HepG2 (cell line): ENCODE data around the gene TRIP4. TPM values are rescaled to one million over a fixed set of nuclear protein-coding genes. Genes with fewer than 3 reads are reported as not detected.

ENCODE experiments used
- HIVEP1 ChIP-seq: sonication (generic); formaldehyde crosslinking; IDR thresholded peaks from 2 replicates; pipeline ENCODE4 v1.4.0; 2020; ENCODE audit warnings: mild to moderate bottlenecking, missing genetic modification reagents
- KDM4B ChIP-seq: sonication (generic); formaldehyde crosslinking; IDR thresholded peaks from 2 replicates; pipeline ENCODE4 v1.4.0; 2020; ENCODE audit warnings: missing genetic modification reagents
- MED8 ChIP-seq: sonication (generic); formaldehyde crosslinking; IDR thresholded peaks from 2 replicates; pipeline ENCODE4 v1.8.1; 2023; ENCODE audit warnings: mild to moderate bottlenecking, missing genetic modification reagents; ENCODE audit not compliant: insufficient replicate concordance
- STAT6 ChIP-seq: sonication (generic); formaldehyde crosslinking; IDR thresholded peaks from 2 replicates; pipeline ENCODE4 v1.4.0; 2020; ENCODE audit warnings: missing genetic modification reagents, mild to moderate bottlenecking, borderline replicate concordance
- ZFX ChIP-seq: sonication (generic); formaldehyde crosslinking; IDR thresholded peaks from 2 replicates; pipeline ENCODE4 v1.4.0; 2020; ENCODE audit warnings: mild to moderate bottlenecking, low read depth, missing genetic modification reagents, moderate library complexity
- polyA plus RNA-seq, 8 experiments: library from polyadenylated mRNA; depleted of rRNA in 3 of 8; stranded (reverse) in 7 of 8; unstranded in 1 of 8; fragments of >200 nt; fragmentation: Illumina TruSeq in 4 of 8; extraction: Trizol in 4 of 8; gene quantifications; 2 replicates each; pipeline versions ENCODE4 v1.2.1 to v1.2.3, GENCODE V29; 2011 to 2016; ENCODE audit warnings: low read depth in 4 of 8, missing spikeins in 1 of 8, mixed read lengths in 1 of 8; ENCODE audit not compliant: insufficient read depth in 1 of 8
- total RNA-seq, 5 experiments: library from RNA; depleted of rRNA; stranded (reverse); fragments of >200 nt; fragmentation: Illumina TruSeq; extraction: Trizol; gene quantifications; 2 replicates each; pipeline ENCODE4 v1.2.3, GENCODE V29; 2016; ENCODE audit warnings: low read depth in 1 of 5
- TF ChIP-seq, protein P1 (sequence below): sonication (generic); formaldehyde crosslinking; IDR thresholded peaks from 2 replicates; pipeline ENCODE4 v1.4.0; 2020; ENCODE audit warnings: missing genetic modification reagents

Gene TRIP4
- total and polyA plus RNA-seq, 2 of the 13 experiments (the other 11 are each of a cell fraction or from before 2014, with no cell fraction given), result 7.1 to 11.8 TPM

DNA sequence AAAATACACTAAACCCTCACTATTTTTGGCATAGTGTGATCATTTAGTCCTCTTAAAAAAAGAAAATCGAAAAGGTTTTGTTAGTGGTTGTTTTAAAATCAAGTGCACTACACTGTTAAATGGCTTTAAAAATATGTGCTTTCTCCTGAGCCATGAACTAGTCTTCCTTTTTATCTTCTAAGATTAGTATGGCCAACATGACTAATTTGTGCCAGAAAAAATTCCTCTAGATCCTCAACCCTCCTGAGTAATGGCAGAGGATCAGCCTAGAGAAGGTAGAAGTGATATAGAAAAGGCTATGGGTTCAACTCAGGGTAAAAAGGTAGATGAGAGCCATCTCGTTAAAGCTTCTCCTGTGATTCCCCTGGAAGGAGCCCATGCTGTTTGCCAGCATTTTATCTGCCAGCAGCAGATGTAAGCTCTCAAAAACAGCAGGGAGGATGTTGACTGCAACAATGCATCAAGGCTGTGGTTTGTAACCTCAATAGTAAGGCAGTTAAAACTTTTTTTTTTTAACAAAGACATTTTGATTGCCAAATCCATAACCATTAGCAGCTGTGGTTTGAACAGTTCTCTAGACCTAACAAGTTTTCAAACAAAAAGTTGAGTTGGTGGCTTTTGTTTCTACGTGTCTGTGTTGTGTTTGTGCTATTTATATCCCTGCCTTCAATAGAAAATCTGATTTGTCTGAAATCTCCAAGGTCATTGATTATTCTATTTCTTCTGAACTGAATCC is 42.5 kb downstream of the TRIP4 start (continued):
- TF ChIP-seq STAT6 (no peak), MED8 (no peak), KDM4B (CRISPR knock-in tag) (no peak), ZFX (CRISPR knock-in tag) (no peak), HIVEP1 (CRISPR knock-in tag) (no peak)
- TF ChIP-seq, protein P1, sequence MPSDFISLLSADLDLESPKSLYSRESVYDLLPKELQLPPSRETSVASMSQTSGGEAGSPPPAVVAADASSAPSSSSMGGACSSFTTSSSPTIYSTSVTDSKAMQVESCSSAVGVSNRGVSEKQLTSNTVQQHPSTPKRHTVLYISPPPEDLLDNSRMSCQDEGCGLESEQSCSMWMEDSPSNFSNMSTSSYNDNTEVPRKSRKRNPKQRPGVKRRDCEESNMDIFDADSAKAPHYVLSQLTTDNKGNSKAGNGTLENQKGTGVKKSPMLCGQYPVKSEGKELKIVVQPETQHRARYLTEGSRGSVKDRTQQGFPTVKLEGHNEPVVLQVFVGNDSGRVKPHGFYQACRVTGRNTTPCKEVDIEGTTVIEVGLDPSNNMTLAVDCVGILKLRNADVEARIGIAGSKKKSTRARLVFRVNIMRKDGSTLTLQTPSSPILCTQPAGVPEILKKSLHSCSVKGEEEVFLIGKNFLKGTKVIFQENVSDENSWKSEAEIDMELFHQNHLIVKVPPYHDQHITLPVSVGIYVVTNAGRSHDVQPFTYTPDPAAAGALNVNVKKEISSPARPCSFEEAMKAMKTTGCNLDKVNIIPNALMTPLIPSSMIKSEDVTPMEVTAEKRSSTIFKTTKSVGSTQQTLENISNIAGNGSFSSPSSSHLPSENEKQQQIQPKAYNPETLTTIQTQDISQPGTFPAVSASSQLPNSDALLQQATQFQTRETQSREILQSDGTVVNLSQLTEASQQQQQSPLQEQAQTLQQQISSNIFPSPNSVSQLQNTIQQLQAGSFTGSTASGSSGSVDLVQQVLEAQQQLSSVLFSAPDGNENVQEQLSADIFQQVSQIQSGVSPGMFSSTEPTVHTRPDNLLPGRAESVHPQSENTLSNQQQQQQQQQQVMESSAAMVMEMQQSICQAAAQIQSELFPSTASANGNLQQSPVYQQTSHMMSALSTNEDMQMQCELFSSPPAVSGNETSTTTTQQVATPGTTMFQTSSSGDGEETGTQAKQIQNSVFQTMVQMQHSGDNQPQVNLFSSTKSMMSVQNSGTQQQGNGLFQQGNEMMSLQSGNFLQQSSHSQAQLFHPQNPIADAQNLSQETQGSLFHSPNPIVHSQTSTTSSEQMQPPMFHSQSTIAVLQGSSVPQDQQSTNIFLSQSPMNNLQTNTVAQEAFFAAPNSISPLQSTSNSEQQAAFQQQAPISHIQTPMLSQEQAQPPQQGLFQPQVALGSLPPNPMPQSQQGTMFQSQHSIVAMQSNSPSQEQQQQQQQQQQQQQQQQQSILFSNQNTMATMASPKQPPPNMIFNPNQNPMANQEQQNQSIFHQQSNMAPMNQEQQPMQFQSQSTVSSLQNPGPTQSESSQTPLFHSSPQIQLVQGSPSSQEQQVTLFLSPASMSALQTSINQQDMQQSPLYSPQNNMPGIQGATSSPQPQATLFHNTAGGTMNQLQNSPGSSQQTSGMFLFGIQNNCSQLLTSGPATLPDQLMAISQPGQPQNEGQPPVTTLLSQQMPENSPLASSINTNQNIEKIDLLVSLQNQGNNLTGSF, result no peak
